HL-60/S4 (cell line): ENCODE measurements around the gene USP35.

Experiments used
- in situ Hi-C: fragments of 300-500 bp; cut with MboI; formaldehyde crosslinking; loops from 2 replicates; pipeline ENCODE4 v1.14.3; 2022; ENCODE audit warnings: low sequenced_read_pairs

USP35 gene

DNA sequence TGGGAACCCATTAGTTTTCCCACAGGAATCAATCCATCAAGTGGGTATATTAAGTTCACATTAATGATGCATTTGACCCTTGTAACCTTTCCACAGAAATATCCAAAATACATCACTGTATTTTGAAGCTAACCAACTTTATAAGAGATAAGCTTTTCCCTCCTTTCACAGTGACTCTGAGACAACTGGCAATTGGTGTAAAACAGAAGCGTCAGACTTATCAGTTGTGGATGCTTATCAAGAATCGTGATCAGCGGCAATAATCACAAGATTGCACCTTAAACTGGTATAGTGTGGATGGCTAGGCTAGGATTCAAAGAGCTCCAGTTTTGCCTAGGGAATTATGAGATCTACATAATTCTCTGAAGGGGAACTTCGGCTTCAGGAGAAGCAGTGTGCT, 73.1 kb downstream of the USP35 start:
- in situ Hi-C loops, result no loop called here

DNA sequence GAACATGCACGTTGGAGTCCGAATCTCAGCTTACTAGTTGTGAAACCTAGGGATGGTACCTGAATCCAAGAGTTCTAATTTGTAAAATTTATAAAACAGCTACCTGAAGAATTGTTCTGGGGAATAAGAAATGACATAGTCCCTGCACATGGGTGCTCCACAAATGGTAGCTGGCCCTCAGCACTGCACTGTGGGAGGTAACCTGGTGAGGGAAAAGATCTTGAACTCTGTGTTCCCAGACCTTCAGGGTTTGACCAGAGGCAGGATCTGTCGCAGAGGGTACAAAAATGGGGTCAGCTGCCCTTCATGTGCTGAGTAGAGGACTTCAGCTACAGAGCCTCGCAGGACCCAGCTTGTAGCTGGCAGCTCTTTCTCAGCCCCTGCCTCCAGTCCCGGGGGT, 73.5 kb downstream of the USP35 start:
- in situ Hi-C loops, result no loop called here

DNA sequence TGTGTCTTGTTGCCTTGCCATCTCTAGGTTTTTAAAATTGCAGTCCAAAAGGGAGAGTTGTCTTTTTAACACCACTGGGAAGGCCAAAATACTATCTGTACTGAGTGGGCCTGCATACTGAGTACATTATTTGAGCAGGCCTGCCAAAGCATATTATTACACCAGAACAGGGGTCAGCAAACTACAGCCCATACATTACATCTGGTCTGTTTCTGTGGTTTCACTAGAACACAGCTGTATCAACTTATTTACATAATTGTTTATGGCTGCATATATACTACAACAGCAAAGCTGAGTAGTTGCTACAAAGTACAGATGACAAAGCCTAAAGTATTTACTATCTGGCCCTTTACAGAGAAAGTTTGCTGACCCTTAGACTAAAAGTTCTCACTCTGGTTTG, 74.0 kb downstream of the USP35 start:
- in situ Hi-C loops, result no loop called here
